Hepatocyte (in vitro differentiated cells): ENCODE data around the gene IFNL4. TPM values are rescaled to one million over a fixed set of nuclear protein-coding genes. Genes with fewer than 3 reads are reported as not detected.
A peak's percentile ranks its signal among the peaks of the same experiment; 100 is the strongest.

Experiments used
- DNase-seq: peaks from one replicate; pipeline ENCODE4 v3.0.0-alpha.2; 2016; ENCODE audit warnings: low spot score
- H2AFZ ChIP-seq: fragments of 200-600 bp; sonication (generic); 2 replicates; pipeline ENCODE4 v1.6.0; 2016; ENCODE audit warnings: antibody characterized with exemption, mild to moderate bottlenecking
- H3K27ac ChIP-seq: fragments of 200-600 bp; sonication (generic); 2 replicates; pipeline ENCODE4 v1.5.1; 2016; ENCODE audit warnings: mild to moderate bottlenecking
- H3K27me3 ChIP-seq: fragments of 200-600 bp; sonication (generic); 2 replicates; pipeline ENCODE4 v1.6.1; 2016
- H3K36me3 ChIP-seq: fragments of 200-600 bp; sonication (generic); replicated peaks from 2 replicates; pipeline ENCODE4 v1.5.1; 2016; ENCODE audit warnings: low read depth; ENCODE audit not compliant: insufficient read depth
- H3K4me1 ChIP-seq: fragments of 200-600 bp; sonication (generic); 2 replicates; pipeline ENCODE4 v1.5.1; 2016; ENCODE audit warnings: mild to moderate bottlenecking, moderate library complexity; ENCODE audit not compliant: insufficient read depth
- H3K4me2 ChIP-seq: fragments of 200-600 bp; sonication (generic); 2 replicates; pipeline ENCODE4 v1.6.0; 2016
- H3K4me3 ChIP-seq: fragments of 200-600 bp; sonication (generic); 2 replicates; pipeline ENCODE4 v1.5.1; 2016; ENCODE audit warnings: mild to moderate bottlenecking
- H3K79me2 ChIP-seq: fragments of 200-600 bp; sonication (generic); 2 replicates; pipeline ENCODE4 v1.6.0; 2017; ENCODE audit warnings: mild to moderate bottlenecking
- H3K9me2 ChIP-seq: fragments of 200-600 bp; sonication (generic); replicated peaks from 2 replicates; pipeline ENCODE4 v1.6.0; 2017; ENCODE audit warnings: mild to moderate bottlenecking; ENCODE audit not compliant: insufficient read depth
- H3K9me3 ChIP-seq: fragments of 200-600 bp; sonication (generic); 2 replicates; pipeline ENCODE4 v1.5.1; 2016; ENCODE audit warnings: low read depth, mild to moderate bottlenecking
- H4K20me1 ChIP-seq: fragments of 200-600 bp; sonication (generic); 2 replicates; pipeline ENCODE4 v1.6.0; 2016; ENCODE audit warnings: mild to moderate bottlenecking; ENCODE audit not compliant: insufficient read depth, poor library complexity, severe bottlenecking
- CTCF ChIP-seq: fragments of 200-600 bp; sonication (generic); IDR thresholded peaks from 2 replicates; pipeline ENCODE4 v1.5.1; 2016; ENCODE audit warnings: antibody characterized with exemption, mild to moderate bottlenecking; ENCODE audit not compliant: poor library complexity
- EZH2 ChIP-seq: fragments of 200-600 bp; sonication (generic); IDR thresholded peaks from 2 replicates; pipeline ENCODE4 v1.6.1; 2016; ENCODE audit warnings: antibody characterized with exemption, mild to moderate bottlenecking, borderline replicate concordance
- EZH2phosphoT487 ChIP-seq: fragments of 200-600 bp; sonication (generic); IDR thresholded peaks from one replicate; pipeline ENCODE4 v1.6.1; 2018; ENCODE audit warnings: antibody characterized with exemption, mild to moderate bottlenecking, low read depth, moderate library complexity; ENCODE audit not compliant: unreplicated experiment, severe bottlenecking
- WGBS: methylation state at CpG from one replicate; pipeline ENCODE4 v1.1.6; 2016; ENCODE audit warnings: low lambda C conversion rate; ENCODE audit errors: missing lambda C conversion rate; 5-methylcytosine and 5-hydroxymethylcytosine counted together
- polyA plus RNA-seq: library from polyadenylated mRNA; unstranded; fragments of >200 nt; fragmentation: Nextera tagmentation; extraction: Ambion mirVana; gene quantifications from 2 replicates; pipeline ENCODE4 v1.2.1, GENCODE V29; 2016
- total RNA-seq: library from RNA; depleted of rRNA; stranded (reverse); fragments of >200 nt; gene quantifications from 2 replicates; pipeline ENCODE4 v1.2.3, GENCODE V29; 2014

The IFNL4 gene
- total and polyA plus RNA-seq, 2 experiments from 2014 or later: not detected

GRCh38 chr19:39296055-39296645 is 47.5 kb upstream of the IFNL4 start, which contains the start of gene IFNL1:
Gene IFNL1 (plus strand): TSS chr19:39296407. CDS start chr19:39296422, 15 bp downstream.
- 89% methylated on average over 11 of the region's 11 CpGs for WGBS
- peak; percentile 56 for DNase-seq

GRCh38 chr19:39293394-39293793 is 44.7 kb upstream of the IFNL4 start:
- no peak for TF ChIP-seq EZH2
- no peak for TF ChIP-seq CTCF
- no peak for TF ChIP-seq EZH2phosphoT487

More at GRCh38 chr19:39296055-39296645, 47.5 kb upstream of the IFNL4 start, which contains the start of gene IFNL1:
- no peak within 1 kb of the TSS for H3K27ac ChIP-seq
- no peaks in the 10 kb centered on the region for H3K79me2 ChIP-seq
- H3K4me1 ChIP-seq: no peaks in the 10 kb centered on the region
- H3K27me3 ChIP-seq: peaks cover 3% of the 10 kb centered on the region
- no peaks in the 10 kb centered on the region for H3K9me2 ChIP-seq
- no peak within 1 kb of the TSS for H3K4me3 ChIP-seq
- H3K4me2 ChIP-seq: no peak within 1 kb of the TSS
- no peaks in the 10 kb centered on the region for H4K20me1 ChIP-seq
- no peak within 1 kb of the TSS for H2AFZ ChIP-seq
- H3K9me3 ChIP-seq: no peaks in the 10 kb centered on the region
- TF ChIP-seq CTCF (no peak), EZH2phosphoT487 (no peak), EZH2 (no peak)
- H3K36me3 ChIP-seq: no peaks in the 10 kb centered on the region

GRCh38 chr19:39284032-39284431 is 35.4 kb upstream of the IFNL4 start:
- peaks cover 4% of the 10 kb centered on the region for H3K27me3 ChIP-seq
- no peak overlapping the region for H2AFZ ChIP-seq
- H3K4me2 ChIP-seq: no peak overlapping the region
- H3K79me2 ChIP-seq: no peaks in the 10 kb centered on the region
- TF ChIP-seq CTCF (no peak), EZH2 (no peak), EZH2phosphoT487 (no peak)
- H3K27ac ChIP-seq: no peak overlapping the region
- WGBS: 95% methylated on average over 1 of the region's 1 CpG
- no peaks in the 10 kb centered on the region for H3K4me1 ChIP-seq
- no peaks in the 10 kb centered on the region for H3K36me3 ChIP-seq
- no peaks in the 10 kb centered on the region for H3K9me3 ChIP-seq
- H3K9me2 ChIP-seq: no peaks in the 10 kb centered on the region
- no peak for DNase-seq
- no peak overlapping the region for H3K4me3 ChIP-seq
- no peaks in the 10 kb centered on the region for H4K20me1 ChIP-seq

More at GRCh38 chr19:39293394-39293793, 44.7 kb upstream of the IFNL4 start:
- Histone ChIP-seq H3K4me2 (no peak overlapping the region), H3K9me2 (no peaks in the 10 kb centered on the region), H3K27ac (no peak overlapping the region), H3K79me2 (no peaks in the 10 kb centered on the region), H3K4me1 (no peaks in the 10 kb centered on the region), H2AFZ (no peak overlapping the region), H3K36me3 (no peaks in the 10 kb centered on the region), H4K20me1 (no peaks in the 10 kb centered on the region), H3K27me3 (peaks cover 16% of the 10 kb centered on the region), H3K4me3 (no peak overlapping the region), H3K9me3 (no peaks in the 10 kb centered on the region)
- no peak for DNase-seq
- 73% methylated on average over 4 of the region's 4 CpGs for WGBS
